Immature natural killer cell (primary cell): ENCODE measurements around the gene PPP2R3B. TPM values are rescaled to one million over a fixed set of nuclear protein-coding genes. Genes with fewer than 3 reads are reported as not detected.
"Not testable (repeated sequence)": the region's sequence is repeated elsewhere in the genome, so short reads cannot be mapped to it uniquely, and the experiment has no call there.

ENCODE experiments used
- DNase-seq, 3 donors: peaks; one replicate each; pipeline ENCODE4 v3.0.0; 2022; ENCODE audit warnings: mixed read lengths in 1 of 3
- H3K27ac Mint-ChIP-seq, 6 donors: one replicate each; pipeline ENCODE4 v1.8.0; 2020; ENCODE audit warnings: mixed read lengths in 6 of 6, mild to moderate bottlenecking in 5 of 6, inconsistent platforms in 4 of 6, moderate library complexity in 3 of 6
- H3K27me3 Mint-ChIP-seq, 3 donors: one replicate each; pipeline ENCODE4 v1.8.0; 2020 to 2021; ENCODE audit warnings: low read depth in 3 of 3, mild to moderate bottlenecking in 3 of 3, mixed read lengths in 3 of 3, moderate library complexity in 3 of 3, inconsistent platforms in 1 of 3
- H3K36me3 Mint-ChIP-seq, 3 donors: one replicate each; pipeline ENCODE4 v1.8.0; 2020; ENCODE audit warnings: mixed read lengths in 3 of 3, inconsistent platforms in 2 of 3, mild to moderate bottlenecking in 2 of 3
- H3K4me1 Mint-ChIP-seq, 2 donors: one replicate each; pipeline ENCODE4 v1.8.0; 2020; ENCODE audit warnings: inconsistent platforms in 2 of 2, mild to moderate bottlenecking in 2 of 2, mixed read lengths in 2 of 2, moderate library complexity in 1 of 2
- H3K4me3 Mint-ChIP-seq, 5 donors: one replicate each; pipeline ENCODE4 v1.8.0; 2020; ENCODE audit warnings: mild to moderate bottlenecking in 5 of 5, mixed read lengths in 5 of 5, inconsistent platforms in 3 of 5, moderate library complexity in 3 of 5
- H3K9me3 Mint-ChIP-seq, 6 donors: one replicate each; pipeline ENCODE4 v1.8.0; 2020; ENCODE audit warnings: mild to moderate bottlenecking in 6 of 6, mixed read lengths in 6 of 6, inconsistent platforms in 4 of 6, moderate library complexity in 3 of 6
- polyA plus RNA-seq, 3 donors: library from polyadenylated mRNA; unstranded; fragments of 300-500 nt; fragmentation: Illumina TruSeq; gene quantifications; one replicate each; pipeline ENCODE4 v1.2.3, GENCODE V29; 2021

Gene PPP2R3B
- polyA plus RNA-seq, 3 donors from 2014 or later: 2.8 to 5.1 (median 4.2) TPM

GRCh38 chrX:331825-332495 is 54.7 kb downstream of the PPP2R3B start:
- Mint-ChIP-seq H3K4me3 (peak overlapping the region in 1 of 5 donors; percentile 17), H3K9me3 (no peaks in the 10 kb centered on the region), H3K27me3 (peaks cover 0 to 6% (median 4%) of the 10 kb centered on the region in 3 donors), H3K4me1 (peaks cover 1 to 6% of the 10 kb centered on the region in 2 donors), H3K27ac (no peak overlapping the region), H3K36me3 (peaks cover 7 to 8% (median 7%) of the 10 kb centered on the region in 3 donors)
- no peak for DNase-seq

DNA sequence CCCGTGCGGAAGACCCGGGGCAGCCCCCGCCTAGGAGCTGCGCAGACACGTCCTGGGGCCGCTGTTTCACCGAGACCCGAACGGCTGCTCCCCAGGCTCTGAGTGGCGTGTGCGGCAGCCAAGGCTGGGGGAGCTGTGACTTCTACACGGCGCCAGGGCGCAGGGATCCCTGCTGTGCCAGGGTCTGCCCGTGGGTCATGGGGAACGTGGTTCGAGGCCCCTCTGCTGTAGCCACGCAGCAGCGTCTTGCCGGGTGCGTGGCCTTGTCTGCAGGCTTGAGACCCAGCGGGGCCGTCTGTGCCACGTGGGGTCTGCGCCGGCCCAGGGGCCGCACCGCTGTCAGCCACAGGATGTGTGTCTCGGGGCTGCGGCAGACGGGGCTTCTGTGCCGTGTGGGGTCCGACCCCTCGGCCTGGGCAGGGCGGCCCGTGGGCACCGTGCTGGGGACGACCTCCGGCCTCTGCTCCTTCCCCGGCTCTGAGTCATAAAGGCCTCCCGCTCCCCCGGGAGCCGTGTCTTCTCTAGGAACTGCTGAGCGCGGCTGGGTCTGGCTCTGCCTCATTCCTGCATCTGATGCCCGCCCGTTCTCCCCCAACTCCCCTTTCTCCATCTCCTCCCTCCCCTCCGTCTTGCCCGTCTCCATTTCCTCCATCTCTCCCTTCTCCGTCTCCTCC is 55.4 kb downstream of the PPP2R3B start:
- H3K4me3 Mint-ChIP-seq: peak overlapping the region in 1 of 5 donors; percentile 17
- peaks cover 2 to 3% (median 3%) of the 10 kb centered on the region in 3 donors for H3K36me3 Mint-ChIP-seq
- peaks cover 1 to 3% of the 10 kb centered on the region in 2 donors for H3K4me1 Mint-ChIP-seq
- DNase-seq: no peak
- H3K27ac Mint-ChIP-seq: no peak overlapping the region
- H3K27me3 Mint-ChIP-seq: peaks cover 0 to 4% (median 3%) of the 10 kb centered on the region in 3 donors
- no peaks in the 10 kb centered on the region for H3K9me3 Mint-ChIP-seq

DNA sequence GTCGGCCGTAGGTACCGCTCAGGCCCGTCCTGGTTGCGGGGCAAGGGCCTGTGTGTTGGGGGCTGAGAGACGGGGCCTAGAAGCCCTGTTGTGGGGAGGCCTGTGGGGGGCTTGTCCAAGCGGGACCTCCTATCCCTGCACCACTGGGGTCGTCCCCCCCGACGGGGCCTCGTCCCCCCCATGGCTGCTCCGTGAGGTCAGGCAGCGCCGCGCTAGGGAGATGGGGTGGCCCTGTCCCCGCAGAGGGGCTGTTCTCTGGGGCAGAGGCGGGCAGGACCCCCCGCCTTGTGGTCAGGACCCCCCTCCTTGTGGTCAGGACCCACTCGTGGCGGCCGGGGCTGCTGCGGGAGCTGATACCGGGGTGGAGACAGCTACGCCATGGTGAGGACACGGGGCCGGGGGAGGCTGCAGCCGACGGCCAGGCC is 56.0 kb downstream of the PPP2R3B start:
- Mint-ChIP-seq H3K9me3 (no peaks in the 10 kb centered on the region), H3K4me3 (no peak overlapping the region), H3K27ac (no peak overlapping the region), H3K27me3 (peaks cover 0 to 4% (median 3%) of the 10 kb centered on the region in 3 donors), H3K4me1 (peaks cover 0 to 1% of the 10 kb centered on the region in 2 donors), H3K36me3 (no peaks in the 10 kb centered on the region)
- no peak for DNase-seq

DNA sequence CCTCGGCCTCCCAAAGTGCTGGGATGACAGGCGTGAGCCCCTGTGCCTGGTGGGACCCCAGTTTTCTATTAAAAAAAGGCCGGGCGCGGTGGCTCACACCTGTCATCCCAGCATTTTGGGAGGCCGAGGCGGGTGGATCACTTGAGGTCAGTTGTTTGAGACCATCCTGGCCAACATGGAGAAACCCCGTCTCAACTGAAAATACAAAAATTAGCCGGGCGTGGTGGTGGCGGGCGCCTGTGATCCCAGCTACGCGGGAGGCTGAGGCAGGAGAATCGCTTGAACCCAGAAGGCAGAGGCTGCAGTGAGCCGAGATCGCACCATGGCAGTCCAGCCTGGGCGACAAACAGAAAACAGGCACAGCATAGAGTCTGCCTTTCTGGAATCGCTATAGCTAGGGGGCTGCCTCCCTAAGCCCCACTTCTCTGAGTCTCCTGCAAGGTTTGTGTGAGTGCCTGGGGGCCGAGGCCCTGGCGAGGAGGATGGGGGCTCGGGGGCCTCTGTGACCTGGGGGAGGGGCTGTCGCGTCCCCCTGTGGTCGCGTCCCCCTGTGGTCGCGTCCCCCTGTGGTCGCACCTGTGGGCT is 56.5 kb downstream of the PPP2R3B start:
- not testable (repeated sequence) for H3K4me1 Mint-ChIP-seq, DNase-seq, H3K27me3 Mint-ChIP-seq, H3K4me3 Mint-ChIP-seq, H3K27ac Mint-ChIP-seq, H3K36me3 Mint-ChIP-seq, H3K9me3 Mint-ChIP-seq

GRCh38 chrX:329291-329910 is 57.3 kb downstream of the PPP2R3B start:
- H3K9me3 Mint-ChIP-seq: no peaks in the 10 kb centered on the region
- peaks cover 0 to 4% (median 3%) of the 10 kb centered on the region in 3 donors for H3K27me3 Mint-ChIP-seq
- no peak for DNase-seq
- H3K4me1 Mint-ChIP-seq: peaks cover 0 to 4% of the 10 kb centered on the region in 2 donors
- no peak overlapping the region for H3K27ac Mint-ChIP-seq
- no peak overlapping the region for H3K4me3 Mint-ChIP-seq
- H3K36me3 Mint-ChIP-seq: no peaks in the 10 kb centered on the region

GRCh38 chrX:327660-328126 is 59.0 kb downstream of the PPP2R3B start:
- no peak for DNase-seq
- no peaks in the 10 kb centered on the region for H3K36me3 Mint-ChIP-seq
- peaks cover 10 to 20% of the 10 kb centered on the region in 2 donors for H3K4me1 Mint-ChIP-seq
- H3K27me3 Mint-ChIP-seq: peaks cover 8 to 12% (median 10%) of the 10 kb centered on the region in 3 donors
- no peak overlapping the region for H3K27ac Mint-ChIP-seq
- no peaks in the 10 kb centered on the region for H3K9me3 Mint-ChIP-seq
- no peak overlapping the region for H3K4me3 Mint-ChIP-seq

DNA sequence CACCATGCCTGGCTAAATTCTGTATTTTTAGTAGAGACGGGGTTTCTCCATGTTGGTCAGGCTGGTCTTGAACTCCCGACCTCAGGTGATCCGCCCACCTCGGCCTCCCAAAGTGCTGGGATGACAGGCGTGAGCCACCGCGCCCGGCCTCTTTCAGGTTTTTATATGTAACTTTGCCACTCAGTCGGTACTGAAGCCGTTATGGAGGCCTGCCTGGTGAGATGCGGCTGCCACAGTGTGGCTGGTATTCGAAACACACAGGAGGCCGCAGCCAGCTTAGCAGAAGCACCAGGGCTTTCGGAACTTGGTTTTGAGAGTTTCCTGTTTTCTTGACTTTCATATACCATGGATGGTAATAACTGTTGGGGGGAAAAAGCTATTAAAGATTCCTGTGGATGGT is 62.0 kb downstream of the PPP2R3B start:
- H3K27ac Mint-ChIP-seq, DNase-seq, H3K36me3 Mint-ChIP-seq, H3K9me3 Mint-ChIP-seq: not testable (repeated sequence)
- H3K4me1 Mint-ChIP-seq: peaks cover 22 to 30% of the 10 kb centered on the region in 2 donors
- H3K27me3 Mint-ChIP-seq: peaks cover 16 to 20% (median 17%) of the 10 kb centered on the region in 3 donors
- peak overlapping the region in 1 of 5 donors; percentile 23 for H3K4me3 Mint-ChIP-seq

GRCh38 chrX:323721-324628 is 62.7 kb downstream of the PPP2R3B start:
- Mint-ChIP-seq H3K9me3 (no peaks in the 10 kb centered on the region), H3K4me1 (peaks cover 22 to 30% of the 10 kb centered on the region in 2 donors), H3K4me3 (peak overlapping the region in 2 of 5 donors; percentile 64 to 88), H3K36me3 (no peaks in the 10 kb centered on the region), H3K27me3 (peaks cover 15 to 21% (median 16%) of the 10 kb centered on the region in 3 donors), H3K27ac (peak overlapping the region in 4 of 6 donors; percentile 92 to 97 (median 94))
- DNase-seq: no peak

DNA sequence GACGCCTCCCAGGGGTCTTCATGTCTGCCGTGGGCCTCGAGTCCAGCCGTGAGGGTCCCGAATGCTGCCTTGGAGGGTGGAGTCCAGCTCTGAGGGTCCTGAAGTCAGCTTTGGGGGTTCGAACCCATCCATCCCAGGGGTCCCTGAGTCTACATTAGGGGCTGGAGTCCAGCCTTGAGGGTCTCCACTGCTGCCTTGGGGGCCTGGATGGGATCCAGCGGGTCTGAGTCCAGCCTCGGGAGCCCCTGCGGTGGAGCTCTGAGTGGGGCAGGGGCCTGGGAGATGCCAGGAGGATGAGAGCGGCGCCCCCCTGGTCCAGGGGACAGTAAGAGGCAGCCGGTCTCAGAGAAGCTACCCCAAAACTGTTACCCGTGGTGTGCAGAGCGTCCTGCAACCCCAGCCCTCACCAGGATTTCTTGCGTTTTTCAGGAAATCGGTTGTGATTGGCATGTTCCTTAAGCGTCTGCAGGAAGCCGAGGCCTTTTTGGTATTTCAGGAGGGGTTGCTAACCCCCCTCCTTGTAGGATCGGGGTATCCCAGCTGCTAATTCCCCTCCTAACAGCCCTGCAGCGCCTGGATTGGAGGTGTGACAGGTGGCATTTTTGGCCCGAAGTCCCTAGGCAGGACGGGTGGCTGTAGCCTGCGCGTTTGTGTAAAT is 66.5 kb downstream of the PPP2R3B start:
- peaks cover 24 to 30% (median 25%) of the 10 kb centered on the region in 3 donors for H3K27me3 Mint-ChIP-seq
- no peak for DNase-seq
- H3K4me1 Mint-ChIP-seq: peaks cover 28 to 39% of the 10 kb centered on the region in 2 donors
- peak overlapping the region; percentile 76 to 80 (median 76) for H3K4me3 Mint-ChIP-seq
- no peaks in the 10 kb centered on the region for H3K9me3 Mint-ChIP-seq
- H3K27ac Mint-ChIP-seq: peak overlapping the region in 5 of 6 donors; percentile 40 to 78 (median 51)
- H3K36me3 Mint-ChIP-seq: no peaks in the 10 kb centered on the region

- peaks cover 28 to 36% of the 10 kb centered on the region in 2 donors for H3K4me1 Mint-ChIP-seq
- H3K9me3 Mint-ChIP-seq: no peaks in the 10 kb centered on the region
- H3K27ac Mint-ChIP-seq: peak overlapping the region in 1 of 6 donors; percentile 78
- no peak for DNase-seq
- no peaks in the 10 kb centered on the region for H3K36me3 Mint-ChIP-seq
- H3K4me3 Mint-ChIP-seq: peak overlapping the region; percentile 76 to 80 (median 76)
- H3K27me3 Mint-ChIP-seq: peaks cover 24 to 32% (median 25%) of the 10 kb centered on the region in 3 donors
These were observed 67.1 kb downstream of the PPP2R3B start for GRCh38 chrX:319579-320125.

DNA sequence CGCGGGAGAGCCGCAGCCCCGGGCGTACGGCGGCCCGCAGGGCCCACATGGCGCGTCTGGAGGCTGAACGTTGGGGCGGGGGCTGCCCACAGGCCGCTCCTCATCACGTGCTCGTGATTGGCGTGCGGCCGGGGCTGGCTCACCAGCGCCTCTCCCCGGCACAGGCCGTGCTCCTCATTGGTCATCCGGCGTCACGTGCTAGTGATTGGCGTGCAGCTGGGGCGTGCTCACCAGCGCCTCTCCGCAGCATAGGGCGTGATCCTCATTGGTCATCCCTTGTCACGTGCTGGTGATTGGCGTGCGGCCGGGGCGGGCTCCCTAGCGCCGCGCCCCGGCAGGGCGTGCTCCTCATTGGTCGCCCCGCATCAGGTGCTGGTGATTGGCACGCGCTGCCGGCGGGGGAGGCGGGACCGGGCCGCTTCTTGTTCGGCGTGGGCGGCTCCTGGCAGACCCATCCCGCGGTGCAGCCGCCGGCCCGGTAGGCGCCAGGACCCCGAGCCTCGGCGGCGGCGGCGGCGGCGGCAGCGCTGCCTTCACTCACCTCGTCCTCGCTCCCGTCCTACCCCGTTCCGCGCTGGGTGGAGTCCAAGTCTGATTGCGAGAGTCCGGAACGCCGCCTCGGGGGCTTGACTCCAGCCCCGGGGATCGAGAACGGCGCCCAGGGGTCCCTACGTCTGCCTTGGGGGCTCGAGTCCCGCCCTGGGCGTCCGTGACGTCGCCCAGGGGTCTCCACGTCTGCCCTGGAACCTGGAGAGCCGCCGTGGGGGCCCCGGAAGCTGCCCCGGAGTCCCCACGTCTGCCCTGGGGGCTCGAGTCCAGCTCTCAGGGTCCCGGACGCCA is 67.7 kb downstream of the PPP2R3B start, which contains the start of gene GTPBP6:
GTPBP6 (minus strand) TSS at position 58 of the 840 bp plus-strand sequence; CDS start at position 49, 9 bp downstream.
- no peaks in the 10 kb centered on the region for H3K9me3 Mint-ChIP-seq
- H3K4me3 Mint-ChIP-seq: peak within 1 kb of the TSS; percentile 86 to 97 (median 90)
- DNase-seq: peak; percentile 99
- H3K27ac Mint-ChIP-seq: peak within 1 kb of the TSS; percentile 91 to 99 (median 96)
- H3K4me1 Mint-ChIP-seq: peaks cover 28 to 33% of the 10 kb centered on the region in 2 donors
- H3K36me3 Mint-ChIP-seq: no peaks in the 10 kb centered on the region
- peaks cover 24 to 32% (median 25%) of the 10 kb centered on the region in 3 donors for H3K27me3 Mint-ChIP-seq
